SK-N-SH treated with all-trans-retinoic acid at 6 μM for 48 hours (cell line): ENCODE data around the gene CRHR1.

ENCODE experiments used
- ARNTL ChIP-seq: fragments of 450-650 bp; formaldehyde crosslinking; IDR thresholded peaks from 2 replicates; pipeline ENCODE4 v1.5.0; 2020; ENCODE audit warnings: low read depth, mild to moderate bottlenecking, moderate library complexity, borderline replicate concordance
- ESRRG ChIP-seq: fragments of 250-450 bp; sonication (Bioruptor Pico); IDR thresholded peaks from 2 replicates; pipeline ENCODE4 v1.6.1; 2021; ENCODE audit warnings: mild to moderate bottlenecking
- RARB ChIP-seq: fragments of 250-450 bp; sonication (Bioruptor Pico); IDR thresholded peaks from 2 replicates; pipeline ENCODE4 v1.8.0; 2021; ENCODE audit warnings: mild to moderate bottlenecking, moderate library complexity
- ZNF70 ChIP-seq: fragments of 450-650 bp; formaldehyde crosslinking; IDR thresholded peaks from 2 replicates; pipeline ENCODE4 v1.5.0; 2020; ENCODE audit warnings: mild to moderate bottlenecking, moderate library complexity
- TF ChIP-seq, protein P1 (sequence below): fragments of 250-450 bp; sonication (Bioruptor Pico); IDR thresholded peaks from 2 replicates; pipeline ENCODE4 v1.8.0; 2020; ENCODE audit warnings: mild to moderate bottlenecking, moderate library complexity, borderline replicate concordance
- TF ChIP-seq, protein P2 (sequence below): fragments of 250-450 bp; sonication (Bioruptor Pico); IDR thresholded peaks from 2 replicates; pipeline ENCODE4 v1.5.1; 2020; ENCODE audit warnings: low read depth, mild to moderate bottlenecking, moderate library complexity

DNA sequence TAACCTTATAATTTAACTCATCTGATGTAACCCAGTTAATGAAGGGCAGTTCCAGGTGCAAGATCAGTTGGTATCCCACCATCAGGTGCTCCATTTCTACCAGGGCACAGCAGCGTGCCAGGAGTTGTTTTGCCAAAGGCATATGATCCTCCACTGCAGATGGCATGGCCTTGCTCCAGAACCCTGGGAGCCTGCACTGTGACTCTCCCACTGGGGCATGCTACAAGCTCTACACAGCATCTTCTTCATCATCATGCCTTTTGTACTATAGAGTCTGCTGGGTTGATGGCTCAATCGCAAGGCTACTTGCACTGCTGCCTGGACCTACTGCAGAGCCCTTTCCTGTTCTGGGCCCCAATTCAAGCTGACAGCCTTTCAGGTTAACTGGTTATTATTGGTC, 98.9 kb downstream of the CRHR1 start:
- TF ChIP-seq ZNF70 (CRISPR knock-in tag) (no peak), RARB (CRISPR knock-in tag) (no peak), ESRRG (no peak), ARNTL (no peak)
- TF ChIP-seq, protein P1, sequence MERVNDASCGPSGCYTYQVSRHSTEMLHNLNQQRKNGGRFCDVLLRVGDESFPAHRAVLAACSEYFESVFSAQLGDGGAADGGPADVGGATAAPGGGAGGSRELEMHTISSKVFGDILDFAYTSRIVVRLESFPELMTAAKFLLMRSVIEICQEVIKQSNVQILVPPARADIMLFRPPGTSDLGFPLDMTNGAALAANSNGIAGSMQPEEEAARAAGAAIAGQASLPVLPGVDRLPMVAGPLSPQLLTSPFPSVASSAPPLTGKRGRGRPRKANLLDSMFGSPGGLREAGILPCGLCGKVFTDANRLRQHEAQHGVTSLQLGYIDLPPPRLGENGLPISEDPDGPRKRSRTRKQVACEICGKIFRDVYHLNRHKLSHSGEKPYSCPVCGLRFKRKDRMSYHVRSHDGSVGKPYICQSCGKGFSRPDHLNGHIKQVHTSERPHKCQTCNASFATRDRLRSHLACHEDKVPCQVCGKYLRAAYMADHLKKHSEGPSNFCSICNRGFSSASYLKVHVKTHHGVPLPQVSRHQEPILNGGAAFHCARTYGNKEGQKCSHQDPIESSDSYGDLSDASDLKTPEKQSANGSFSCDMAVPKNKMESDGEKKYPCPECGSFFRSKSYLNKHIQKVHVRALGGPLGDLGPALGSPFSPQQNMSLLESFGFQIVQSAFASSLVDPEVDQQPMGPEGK = no peak
- TF ChIP-seq, protein P2, sequence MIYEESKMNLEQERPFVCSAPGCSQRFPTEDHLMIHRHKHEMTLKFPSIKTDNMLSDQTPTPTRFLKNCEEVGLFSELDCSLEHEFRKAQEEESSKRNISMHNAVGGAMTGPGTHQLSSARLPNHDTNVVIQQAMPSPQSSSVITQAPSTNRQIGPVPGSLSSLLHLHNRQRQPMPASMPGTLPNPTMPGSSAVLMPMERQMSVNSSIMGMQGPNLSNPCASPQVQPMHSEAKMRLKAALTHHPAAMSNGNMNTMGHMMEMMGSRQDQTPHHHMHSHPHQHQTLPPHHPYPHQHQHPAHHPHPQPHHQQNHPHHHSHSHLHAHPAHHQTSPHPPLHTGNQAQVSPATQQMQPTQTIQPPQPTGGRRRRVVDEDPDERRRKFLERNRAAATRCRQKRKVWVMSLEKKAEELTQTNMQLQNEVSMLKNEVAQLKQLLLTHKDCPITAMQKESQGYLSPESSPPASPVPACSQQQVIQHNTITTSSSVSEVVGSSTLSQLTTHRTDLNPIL = no peak
